NCI-H82 treated with DMSO at 0.1 percent for 48 hours (cell line): ENCODE data around the gene NPHP4.

Experiments used
- DNase-seq: peaks from one replicate; lab custom pipeline; 2025; ENCODE audit not compliant: unreplicated experiment; lab: John Stamatoyannopoulos, UW

Gene NPHP4

DNA sequence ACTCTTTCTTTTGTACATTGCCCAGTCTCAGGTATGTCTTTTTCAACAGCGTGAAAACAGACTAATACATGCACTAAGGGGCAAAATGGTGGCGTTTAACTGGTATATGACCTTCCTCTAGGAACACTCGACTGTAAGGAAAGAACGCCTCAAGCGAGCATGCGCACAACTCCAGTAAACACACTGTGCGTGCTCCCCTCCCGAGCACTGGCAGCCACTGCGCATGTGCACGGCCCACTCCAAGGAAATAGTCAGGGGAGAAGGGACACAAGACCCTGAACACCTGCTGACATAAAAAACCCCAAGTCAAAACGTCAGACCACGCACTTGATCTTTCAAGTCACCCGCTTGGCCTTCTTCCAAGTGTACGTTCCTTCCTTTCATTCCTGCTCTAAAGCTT lies 173.5 kb downstream of the NPHP4 start:
- no peak for DNase-seq

DNA sequence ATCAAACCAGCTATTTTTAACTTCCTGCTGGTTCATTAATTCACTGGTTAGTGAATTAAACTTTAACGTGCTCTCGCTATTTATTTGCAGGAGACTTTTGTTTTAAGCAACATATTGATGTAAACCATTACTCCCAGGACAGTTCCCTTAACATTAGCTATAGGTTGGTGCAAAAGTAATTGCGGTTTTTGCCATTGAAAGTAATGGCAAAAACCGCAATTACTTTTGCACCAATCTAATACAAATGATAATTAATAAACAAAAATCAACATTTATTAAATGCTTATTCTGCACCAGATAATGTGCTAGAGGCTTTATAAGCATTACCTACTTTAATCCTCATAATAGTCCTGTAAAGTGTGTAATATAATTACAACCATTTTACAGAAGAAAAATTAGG lies 176.5 kb downstream of the NPHP4 start:
- DNase-seq, result no peak

DNA sequence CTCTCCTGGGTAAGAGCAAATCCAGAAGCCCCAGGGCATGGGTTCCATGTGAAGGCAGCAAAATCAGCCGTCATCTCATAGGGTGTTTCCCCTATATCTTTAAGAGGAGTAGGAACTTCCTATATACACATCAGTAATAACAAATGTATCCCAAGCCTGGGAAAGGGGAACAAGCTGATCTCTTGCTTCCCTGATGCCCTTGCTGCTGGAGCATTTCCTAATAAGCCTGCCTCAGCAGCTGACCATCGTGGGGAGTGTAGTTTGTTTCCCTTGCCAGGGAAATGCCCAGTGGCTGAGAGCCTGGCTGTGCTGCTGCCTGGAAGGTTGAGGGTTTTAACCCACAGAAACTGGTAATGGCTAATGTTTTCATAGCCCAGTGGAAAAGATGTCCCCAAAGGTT lies 177.0 kb downstream of the NPHP4 start:
- no peak for DNase-seq

DNA sequence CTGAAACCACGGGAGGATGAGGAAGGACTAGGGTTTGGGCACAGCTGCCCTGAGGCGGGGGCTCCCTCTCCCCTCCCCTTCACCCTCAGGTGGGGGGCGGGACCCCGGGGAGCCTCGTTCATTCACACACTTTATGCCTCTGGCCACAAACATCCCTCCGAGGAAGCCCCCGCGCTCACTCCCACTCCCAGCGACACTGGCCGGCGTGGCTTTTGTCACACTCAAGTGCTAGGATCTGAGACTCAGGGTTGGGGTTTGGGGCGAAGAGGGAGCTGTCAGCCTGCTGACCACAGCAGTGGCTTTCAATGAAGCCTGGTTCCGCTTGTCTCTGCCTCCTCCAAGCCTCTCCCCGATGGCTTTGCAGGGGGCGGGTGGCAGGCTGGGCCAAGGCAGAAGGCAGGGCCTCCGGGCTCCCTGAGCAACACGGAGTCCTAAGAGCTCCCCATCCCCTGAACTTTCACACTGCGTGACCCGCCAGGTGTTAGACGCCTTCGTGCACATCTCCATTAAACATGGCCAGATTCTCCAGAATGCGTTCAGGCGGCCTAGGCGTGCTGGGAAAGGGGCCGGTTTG lies 178.1 kb downstream of the NPHP4 start:
- no peak for DNase-seq

DNA sequence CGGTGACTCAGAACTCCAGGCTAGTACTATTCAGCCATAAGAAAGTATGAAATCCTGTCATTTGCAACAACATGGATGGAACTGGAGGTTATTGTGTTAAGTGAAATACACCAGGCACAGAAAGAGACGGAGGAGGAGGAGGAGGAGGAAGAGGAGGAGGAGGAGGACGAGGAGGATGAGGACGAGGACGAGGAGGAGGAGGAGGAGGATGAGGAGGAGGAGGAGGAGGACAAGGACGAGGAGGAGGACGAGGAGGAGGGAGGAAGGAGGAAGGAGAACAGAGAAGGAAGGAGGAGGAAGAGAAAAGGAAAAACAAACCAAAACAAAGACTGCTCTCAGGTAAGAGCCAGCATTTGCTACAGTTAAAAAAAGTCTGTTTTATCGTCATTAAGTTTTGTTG lies 178.7 kb downstream of the NPHP4 start:
- DNase-seq, result no peak
